ENCODE data around the gene PROK2. TPM values are rescaled to one million over a fixed set of nuclear protein-coding genes. Genes with fewer than 3 reads are reported as not detected.

Gene PROK2
- total RNA-seq, 1 experiment from 2014 or later, result 1.4 TPM

DNA sequence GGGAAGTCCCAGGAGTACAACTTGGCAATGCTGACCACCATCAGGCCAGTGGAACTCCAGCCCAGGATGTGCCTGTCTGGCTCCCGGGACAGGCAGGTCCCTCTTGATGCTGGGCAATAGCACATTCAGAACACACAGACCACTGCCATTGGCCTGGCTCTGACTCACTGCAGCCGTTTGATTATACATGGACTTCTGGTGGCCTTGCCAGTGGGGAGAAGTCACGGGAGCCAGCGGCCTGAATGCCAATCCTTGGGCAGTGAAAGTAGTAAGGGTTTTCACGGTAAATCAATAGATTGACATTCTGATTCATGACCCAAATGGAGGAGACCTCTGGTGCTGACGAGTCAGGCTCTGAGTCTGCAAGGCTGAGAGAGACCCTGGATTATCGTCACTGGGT, 12.5 kb upstream of the PROK2 start:
- H2BK12ac ChIP-seq (ENCODE audit: insufficient read length, low read depth, low read length), result no peak overlapping the region
- TF ChIP-seq CTCF (conservative IDR thresholded peaks at IDR 0.05), result no peak
- H3K4me3 Mint-ChIP-seq, result no peak overlapping the region
- H3K9me3 Mint-ChIP-seq, result no peaks in the 10 kb centered on the region
- H3K27me3 Mint-ChIP-seq (ENCODE audit: low read depth), result peaks cover 2% of the 10 kb centered on the region; the same call in 1 of the 2 replicates
- H4K8ac ChIP-seq (replicated peaks; ENCODE audit: insufficient read length, low read depth, low read length), result no peak overlapping the region
- no peak overlapping the region for H3K14ac ChIP-seq (ENCODE audit: insufficient read depth, low read length)
- no peak overlapping the region for H3T11ph ChIP-seq (ENCODE audit: low read length)
- WGBS (ENCODE audit: extremely low coverage, insufficient read length, low lambda C conversion rate), result no CpG with 5 or more reads among the region's 7 CpGs
- no peak overlapping the region for H2BK15ac ChIP-seq (ENCODE audit: low read depth, low read length)
- H3K23me2 ChIP-seq (ENCODE audit: insufficient read length, low read depth, low read length, poor library complexity, severe bottlenecking), result no peaks in the 10 kb centered on the region
- no peak overlapping the region for H3K23ac ChIP-seq (ENCODE audit: insufficient read length, low read depth, low read length)
- H2AK5ac ChIP-seq (ENCODE audit: insufficient read length, low read length), result no peak overlapping the region
- no peak overlapping the region for H2BK5ac ChIP-seq (ENCODE audit: insufficient read length, low read length)
- H2BK120ac ChIP-seq (ENCODE audit: low read depth, low read length, poor library complexity, severe bottlenecking), result no peak overlapping the region
- H3K27ac ChIP-seq (ENCODE audit: insufficient read length, low read depth, low read length), result no peak overlapping the region
- H3K56ac ChIP-seq (ENCODE audit: insufficient read length, low read depth, low read length), result no peak overlapping the region
- H3K27me3 ChIP-seq (ENCODE audit: insufficient read depth, low read length), result no peaks in the 10 kb centered on the region
- no peak overlapping the region for H2AFZ ChIP-seq (ENCODE audit: low read length)
- no peaks in the 10 kb centered on the region for H4K20me1 ChIP-seq (ENCODE audit: control insufficient read depth, insufficient read depth, insufficient read length)
- no peaks in the 10 kb centered on the region for H3K79me2 ChIP-seq (ENCODE audit: insufficient read depth, low read length)
- no peak overlapping the region for H3K27ac Mint-ChIP-seq
- H3K9me3 ChIP-seq (ENCODE audit: control insufficient read depth, low read depth, low read length), result no peaks in the 10 kb centered on the region
- no peaks in the 10 kb centered on the region for H3K79me1 ChIP-seq (ENCODE audit: insufficient read depth, low read depth, low read length, poor library complexity, severe bottlenecking)
- no peak overlapping the region for H3K4me2 ChIP-seq (ENCODE audit: insufficient read depth, insufficient read length, low read length)
- H3K18ac ChIP-seq (ENCODE audit: insufficient read length, low read depth, low read length), result no peak overlapping the region
- no peak overlapping the region for H3K9ac ChIP-seq (ENCODE audit: extremely low read depth, insufficient read length, low read length)
- no peaks in the 10 kb centered on the region for H3K36me3 Mint-ChIP-seq (ENCODE audit: insufficient read depth in 1 of 3, low read depth in 3 of 3)
- H3K4ac ChIP-seq (ENCODE audit: low read depth, low read length), result no peak overlapping the region
- no peak for DNase-seq
- no peak overlapping the region for H4K5ac ChIP-seq (ENCODE audit: insufficient read length, low read depth, low read length)
- peaks cover 6% of the 10 kb centered on the region; the same call in 1 of the 2 replicates for H3K4me1 ChIP-seq (ENCODE audit: insufficient read depth, low read length)
- H4K91ac ChIP-seq (ENCODE audit: insufficient read length, low read depth, low read length), result no peak overlapping the region
- H3K4me1 Mint-ChIP-seq, result peaks cover 26 to 29% of the 10 kb centered on the region in 2 experiments
- no peak overlapping the region for H2BK20ac ChIP-seq (ENCODE audit: low read depth, low read length, poor library complexity, severe bottlenecking)

Measured in H9 (cell line).